Measurements from ENCODE around the gene EFNA5.

EFNA5 gene

GRCh38 chr5:107516452-107517184 is 154.1 kb downstream of the EFNA5 start:
- TF ChIP-seq POLR2A (IDR thresholded peaks at IDR 0.05; ENCODE audit: low read depth, low read length) (no peak), PAX5 (IDR thresholded peaks at IDR 0.05; ENCODE audit: insufficient read depth, low read length, severe bottlenecking) (no peak), POLR2AphosphoS5 (IDR thresholded peaks at IDR 0.05; ENCODE audit: low read depth, low read length) (no peak), POU2F2 (IDR thresholded peaks at IDR 0.05; ENCODE audit: low read depth, low read length) (no peak), SPI1 (IDR thresholded peaks at IDR 0.05; ENCODE audit: low read depth, low read length) (no peak), TAF1 (IDR thresholded peaks at IDR 0.05; ENCODE audit: low read depth, low read length) (no peak)
- DNase-seq (ENCODE audit: insufficient read length, low spot score) (no peak), FAIRE-seq (no peak)

- no peak for DNase-seq (ENCODE audit: insufficient read length, low spot score)
- TF ChIP-seq SPI1 (IDR thresholded peaks at IDR 0.05; ENCODE audit: low read depth, low read length) (no peak), POLR2A (IDR thresholded peaks at IDR 0.05; ENCODE audit: low read depth, low read length) (no peak), PAX5 (IDR thresholded peaks at IDR 0.05; ENCODE audit: insufficient read depth, low read length, severe bottlenecking) (no peak), POLR2AphosphoS5 (IDR thresholded peaks at IDR 0.05; ENCODE audit: low read depth, low read length) (no peak), POU2F2 (IDR thresholded peaks at IDR 0.05; ENCODE audit: low read depth, low read length) (no peak), TAF1 (IDR thresholded peaks at IDR 0.05; ENCODE audit: low read depth, low read length) (no peak)
- no peak for FAIRE-seq
Measured at GRCh38 chr5:107515521-107516080, 155.1 kb downstream of the EFNA5 start.

- FAIRE-seq = no peak
- TF ChIP-seq POLR2A (IDR thresholded peaks at IDR 0.05; ENCODE audit: low read depth, low read length) (no peak), SPI1 (IDR thresholded peaks at IDR 0.05; ENCODE audit: low read depth, low read length) (no peak), PAX5 (IDR thresholded peaks at IDR 0.05; ENCODE audit: insufficient read depth, low read length, severe bottlenecking) (no peak), TAF1 (IDR thresholded peaks at IDR 0.05; ENCODE audit: low read depth, low read length) (no peak), POU2F2 (IDR thresholded peaks at IDR 0.05; ENCODE audit: low read depth, low read length) (no peak), POLR2AphosphoS5 (IDR thresholded peaks at IDR 0.05; ENCODE audit: low read depth, low read length) (no peak)
- no peak for DNase-seq (ENCODE audit: insufficient read length, low spot score)
Measured at GRCh38 chr5:107514305-107514704, 156.4 kb downstream of the EFNA5 start.

- FAIRE-seq = peak; percentile 83
- DNase-seq (ENCODE audit: insufficient read length, low spot score) = no peak
- TF ChIP-seq POLR2AphosphoS5 (IDR thresholded peaks at IDR 0.05; ENCODE audit: low read depth, low read length) = no peak
- TF ChIP-seq POU2F2 (IDR thresholded peaks at IDR 0.05; ENCODE audit: low read depth, low read length) = no peak
- no peak for TF ChIP-seq TAF1 (IDR thresholded peaks at IDR 0.05; ENCODE audit: low read depth, low read length)
Measured at GRCh38 chr5:107513337-107514085, 157.2 kb downstream of the EFNA5 start.

GRCh38 chr5:107512029-107512428 is 158.7 kb downstream of the EFNA5 start:
- DNase-seq (ENCODE audit: insufficient read length, low spot score) = no peak
- FAIRE-seq = peak; percentile 48
- TF ChIP-seq POLR2AphosphoS5 (IDR thresholded peaks at IDR 0.05; ENCODE audit: low read depth, low read length) = no peak
- no peak for TF ChIP-seq POU2F2 (IDR thresholded peaks at IDR 0.05; ENCODE audit: low read depth, low read length)
- TF ChIP-seq POLR2A (IDR thresholded peaks at IDR 0.05; ENCODE audit: low read depth, low read length) = no peak
- TF ChIP-seq TAF1 (IDR thresholded peaks at IDR 0.05; ENCODE audit: low read depth, low read length) = no peak
- TF ChIP-seq SPI1 (IDR thresholded peaks at IDR 0.05; ENCODE audit: low read depth, low read length) = no peak
- no peak for TF ChIP-seq PAX5 (IDR thresholded peaks at IDR 0.05; ENCODE audit: insufficient read depth, low read length, severe bottlenecking)

GRCh38 chr5:107510125-107510524 is 160.6 kb downstream of the EFNA5 start:
- DNase-seq (ENCODE audit: insufficient read length, low spot score) = no peak
- no peak for FAIRE-seq
- TF ChIP-seq POLR2A (IDR thresholded peaks at IDR 0.05; ENCODE audit: low read depth, low read length) (no peak), POU2F2 (IDR thresholded peaks at IDR 0.05; ENCODE audit: low read depth, low read length) (no peak), TAF1 (IDR thresholded peaks at IDR 0.05; ENCODE audit: low read depth, low read length) (no peak), POLR2AphosphoS5 (IDR thresholded peaks at IDR 0.05; ENCODE audit: low read depth, low read length) (no peak), PAX5 (IDR thresholded peaks at IDR 0.05; ENCODE audit: insufficient read depth, low read length, severe bottlenecking) (no peak), SPI1 (IDR thresholded peaks at IDR 0.05; ENCODE audit: low read depth, low read length) (no peak)

GRCh38 chr5:107508097-107508496 is 162.6 kb downstream of the EFNA5 start:
- DNase-seq (ENCODE audit: insufficient read length, low spot score) (no peak), FAIRE-seq (no peak)
- TF ChIP-seq POLR2AphosphoS5 (IDR thresholded peaks at IDR 0.05; ENCODE audit: low read depth, low read length) = no peak
- TF ChIP-seq POLR2A (IDR thresholded peaks at IDR 0.05; ENCODE audit: low read depth, low read length) = no peak
- TF ChIP-seq SPI1 (IDR thresholded peaks at IDR 0.05; ENCODE audit: low read depth, low read length) = no peak
- no peak for TF ChIP-seq POU2F2 (IDR thresholded peaks at IDR 0.05; ENCODE audit: low read depth, low read length)
- no peak for TF ChIP-seq PAX5 (IDR thresholded peaks at IDR 0.05; ENCODE audit: insufficient read depth, low read length, severe bottlenecking)
- no peak for TF ChIP-seq TAF1 (IDR thresholded peaks at IDR 0.05; ENCODE audit: low read depth, low read length)

- FAIRE-seq (no peak), DNase-seq (ENCODE audit: insufficient read length, low spot score) (no peak)
- TF ChIP-seq SPI1 (IDR thresholded peaks at IDR 0.05; ENCODE audit: low read depth, low read length) (no peak), POU2F2 (IDR thresholded peaks at IDR 0.05; ENCODE audit: low read depth, low read length) (no peak), POLR2A (IDR thresholded peaks at IDR 0.05; ENCODE audit: low read depth, low read length) (no peak), PAX5 (IDR thresholded peaks at IDR 0.05; ENCODE audit: insufficient read depth, low read length, severe bottlenecking) (no peak), TAF1 (IDR thresholded peaks at IDR 0.05; ENCODE audit: low read depth, low read length) (no peak), POLR2AphosphoS5 (IDR thresholded peaks at IDR 0.05; ENCODE audit: low read depth, low read length) (no peak)
Measured at GRCh38 chr5:107505763-107506534, 164.8 kb downstream of the EFNA5 start.
